GM18499 (cell line): Measurements from ENCODE around the gene CD63.

Source experiments
- ATAC-seq: cut with Tn5 transposase; IDR thresholded peaks from one replicate; pipeline ENCODE4 v1.9.1; 2021; ENCODE audit warnings: moderate number of reproducible peaks; ENCODE audit not compliant: insufficient read depth, unreplicated experiment

The CD63 gene

GRCh38 chr12:55741931-55742680 lies 13.3 kb upstream of the CD63 start:
- no peak for ATAC-seq

- no peak for ATAC-seq
These were observed 10.2 kb upstream of the CD63 start for GRCh38 chr12:55739025-55739378.

GRCh38 chr12:55738123-55739024 lies 9.6 kb upstream of the CD63 start:
- peak; percentile 59 for ATAC-seq

GRCh38 chr12:55737581-55738122 lies 8.8 kb upstream of the CD63 start:
- no peak for ATAC-seq

DNA sequence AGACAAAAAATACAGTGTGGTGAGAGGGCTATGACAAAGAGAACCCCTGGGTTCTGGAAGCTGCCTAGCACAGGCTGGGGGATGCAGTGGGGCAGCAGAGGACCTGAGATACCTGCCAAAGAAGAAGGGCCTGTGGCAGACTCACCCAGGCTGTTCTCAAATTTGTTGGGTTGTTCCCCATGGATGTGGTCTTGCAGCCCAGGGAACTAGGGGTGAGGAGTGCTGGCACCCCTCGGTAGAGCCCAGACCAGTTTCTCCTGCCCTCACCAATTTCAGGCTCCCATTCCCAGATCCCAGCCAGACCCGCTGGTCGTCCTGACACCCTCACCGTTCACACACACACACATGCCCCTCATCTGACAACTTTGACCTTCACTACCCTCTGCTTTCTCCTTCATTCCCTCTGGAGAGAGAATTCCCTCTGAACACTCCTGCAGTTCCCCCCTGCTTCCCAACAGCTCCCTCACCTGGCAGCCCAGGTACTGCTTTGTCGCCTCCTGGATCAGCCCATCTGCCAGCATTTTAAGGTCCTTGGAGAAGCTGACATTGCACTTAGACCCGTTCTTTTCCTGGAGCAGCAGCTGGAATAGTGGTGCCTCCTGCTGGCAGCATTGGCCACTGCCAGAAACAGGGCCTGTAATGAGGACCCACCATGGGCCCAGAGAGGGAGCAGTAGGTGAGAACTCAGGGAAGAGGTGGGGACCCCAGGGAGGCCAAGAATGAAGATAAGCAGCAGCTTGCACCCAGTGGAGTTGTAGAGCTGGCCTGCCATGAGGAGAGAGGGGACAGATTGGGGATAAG lies 8.2 kb upstream of the CD63 start:
- ATAC-seq: no peak

DNA sequence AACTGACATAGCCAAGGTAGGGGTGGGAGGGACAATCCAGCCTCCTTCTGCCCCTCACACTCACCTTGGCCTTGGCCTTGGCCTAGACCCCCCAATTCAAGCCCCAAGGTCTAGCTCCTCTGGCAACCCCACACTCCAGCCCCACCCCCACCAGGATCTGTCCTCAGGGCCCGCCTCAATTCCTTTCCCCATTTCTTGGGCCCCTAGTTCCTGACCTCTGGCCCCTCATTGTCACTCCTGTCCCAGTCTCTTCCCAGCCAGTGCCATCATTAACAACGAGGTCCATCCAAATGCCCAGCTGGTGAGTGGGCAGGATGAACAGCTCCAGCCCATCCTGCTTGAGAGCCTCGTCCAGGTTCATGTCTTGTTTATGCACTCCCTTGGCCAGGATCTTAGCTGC lies 7.3 kb upstream of the CD63 start:
- ATAC-seq: no peak

GRCh38 chr12:55734595-55734994 lies 5.8 kb upstream of the CD63 start:
- ATAC-seq: no peak

- ATAC-seq: no peak
These were observed 5.0 kb upstream of the CD63 start for GRCh38 chr12:55733858-55734257.

GRCh38 chr12:55733021-55733555 lies 4.3 kb upstream of the CD63 start:
- ATAC-seq: no peak

DNA sequence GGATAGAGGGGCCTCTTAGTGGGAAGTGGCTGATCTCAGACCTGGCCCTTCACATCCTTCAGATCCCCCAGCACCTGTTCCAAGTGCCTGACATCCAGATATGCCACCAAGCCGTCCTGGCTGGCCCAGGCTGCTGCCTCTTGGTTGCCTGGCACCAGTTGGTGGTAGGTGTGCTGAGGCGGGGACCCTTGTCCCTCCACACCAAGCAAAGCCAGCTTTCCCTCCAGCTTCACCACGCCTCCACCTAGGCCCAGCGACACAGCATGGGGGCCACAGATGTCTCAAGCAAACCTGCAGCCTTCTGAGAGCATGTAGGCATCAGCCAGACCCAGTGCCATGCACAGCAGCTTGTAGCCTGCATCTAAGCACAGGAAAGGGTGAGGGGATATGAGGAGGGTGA lies 3.5 kb upstream of the CD63 start:
- ATAC-seq: no peak

- peak; percentile 32 for ATAC-seq
These were observed 1.3 kb upstream of the CD63 start for GRCh38 chr12:55729819-55730818.

- ATAC-seq: peak; percentile 4
These were observed 447 bp downstream of the CD63 start for GRCh38 chr12:55728186-55728938.

- no peak for ATAC-seq
These were observed 1.1 kb downstream of the CD63 start for GRCh38 chr12:55727643-55728185.

GRCh38 chr12:55726971-55727370 lies 1.8 kb downstream of the CD63 start:
- ATAC-seq: no peak

DNA sequence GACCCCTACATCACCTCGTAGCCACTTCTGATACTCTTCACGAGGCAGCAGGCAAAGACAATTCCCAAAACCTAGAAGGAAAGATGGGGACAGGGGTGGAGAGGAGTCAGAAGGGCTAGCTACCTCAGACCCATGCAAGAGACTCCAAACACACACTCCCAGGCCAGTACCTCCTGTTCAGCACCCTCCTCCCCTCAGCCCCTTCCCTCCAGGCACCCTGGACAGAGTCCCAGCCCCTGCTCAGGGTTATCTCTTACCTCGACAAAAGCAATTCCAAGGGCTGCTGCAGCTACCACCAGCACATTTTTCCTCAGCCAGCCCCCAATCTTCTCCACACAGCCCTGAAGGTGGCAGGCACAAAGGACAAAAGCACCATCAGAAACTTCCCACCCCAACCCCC lies 3.3 kb downstream of the CD63 start:
- ATAC-seq: no peak

GRCh38 chr12:55724940-55725309 lies 3.9 kb downstream of the CD63 start:
- ATAC-seq: no peak

DNA sequence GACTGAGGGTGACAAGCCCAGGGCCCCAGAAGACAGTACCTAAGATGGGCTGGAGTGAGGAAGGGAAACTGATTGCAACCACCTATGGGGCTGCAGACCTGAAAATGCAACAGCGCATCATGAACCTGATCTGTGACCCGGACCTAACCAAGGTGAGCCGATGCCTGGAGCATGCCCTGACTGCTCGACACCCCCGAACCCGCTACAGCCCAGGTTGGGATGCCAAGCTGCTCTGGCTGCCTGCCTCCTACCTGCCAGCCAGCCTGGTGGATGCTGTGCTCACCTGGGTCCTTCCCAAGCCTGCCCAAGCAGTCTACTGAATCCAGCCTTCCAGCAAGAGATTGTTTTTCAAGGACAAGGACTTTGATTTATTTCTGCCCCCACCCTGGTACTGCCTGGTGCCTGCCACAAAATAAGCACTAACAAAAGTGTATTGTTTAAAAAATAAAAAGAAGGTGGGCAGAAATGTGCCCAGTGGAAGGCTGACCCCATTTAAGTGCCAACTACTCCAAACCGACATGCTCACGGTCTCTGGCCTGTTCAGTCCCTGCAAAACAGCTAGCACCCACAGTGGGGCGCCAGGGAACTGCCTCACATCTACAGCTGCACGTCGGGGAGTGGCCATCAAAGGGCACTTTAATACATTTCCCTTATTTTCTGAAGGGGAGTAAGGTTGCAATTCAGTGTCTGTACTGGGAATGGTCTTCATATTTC lies 4.4 kb downstream of the CD63 start:
- no peak for ATAC-seq
